ENCODE measurements around the gene CAMK2A.

CAMK2A gene

GRCh38 chr5:150305557-150305956 lies 16.0 kb upstream of the CAMK2A start:
- H3K79me2 ChIP-seq (ENCODE audit: control insufficient read depth, low read length), result no peaks in the 10 kb centered on the region
- H3F3A ChIP-seq (ENCODE audit: control insufficient read depth, insufficient read depth), result no peaks in the 10 kb centered on the region
- TF ChIP-seq CTCF (IDR thresholded peaks at IDR 0.05; ENCODE audit: low read depth, low read length, poor library complexity, severe bottlenecking) (no peak), EZH2phosphoT487 (IDR thresholded peaks at IDR 0.05; ENCODE audit: borderline replicate concordance, low read length) (no peak)
- H3K27me3 ChIP-seq (ENCODE audit: control insufficient read depth, low read length), result peaks cover 22% of the 10 kb centered on the region
- H3K9me2 ChIP-seq (replicated peaks; ENCODE audit: control insufficient read depth, low read length), result no peaks in the 10 kb centered on the region
- no peak overlapping the region for H3K27ac ChIP-seq (ENCODE audit: low read depth, low read length)
- H3K36me3 ChIP-seq (ENCODE audit: control insufficient read depth, low read length), result no peaks in the 10 kb centered on the region
- H3K9me3 ChIP-seq (ENCODE audit: control insufficient read depth, insufficient read depth, low read length), result no peaks in the 10 kb centered on the region
- H3K4me1 ChIP-seq (ENCODE audit: control insufficient read depth, low read length), result no peaks in the 10 kb centered on the region
- H3K4me2 ChIP-seq (ENCODE audit: low read length), result no peak overlapping the region
- no peaks in the 10 kb centered on the region for H4K20me1 ChIP-seq (ENCODE audit: control insufficient read depth, insufficient read depth, low read depth, low read length)
- no peak overlapping the region for H3K4me3 ChIP-seq (ENCODE audit: low read length)

- H3K36me3 ChIP-seq (ENCODE audit: control insufficient read depth, low read length), result no peaks in the 10 kb centered on the region
- no peaks in the 10 kb centered on the region for H3K9me2 ChIP-seq (replicated peaks; ENCODE audit: control insufficient read depth, low read length)
- no peak overlapping the region for H3K4me3 ChIP-seq (ENCODE audit: low read length)
- TF ChIP-seq EZH2phosphoT487 (IDR thresholded peaks at IDR 0.05; ENCODE audit: borderline replicate concordance, low read length) (no peak), CTCF (IDR thresholded peaks at IDR 0.05; ENCODE audit: low read depth, low read length, poor library complexity, severe bottlenecking) (no peak)
- H3K4me1 ChIP-seq (ENCODE audit: control insufficient read depth, low read length), result no peaks in the 10 kb centered on the region
- H3K27me3 ChIP-seq (ENCODE audit: control insufficient read depth, low read length), result peaks cover 19% of the 10 kb centered on the region
- H3K4me2 ChIP-seq (ENCODE audit: low read length), result no peak overlapping the region
- H3F3A ChIP-seq (ENCODE audit: control insufficient read depth, insufficient read depth), result no peaks in the 10 kb centered on the region
- no peaks in the 10 kb centered on the region for H3K79me2 ChIP-seq (ENCODE audit: control insufficient read depth, low read length)
- H3K27ac ChIP-seq (ENCODE audit: low read depth, low read length), result no peak overlapping the region
- H3K9me3 ChIP-seq (ENCODE audit: control insufficient read depth, insufficient read depth, low read length), result no peaks in the 10 kb centered on the region
- H4K20me1 ChIP-seq (ENCODE audit: control insufficient read depth, insufficient read depth, low read depth, low read length), result no peaks in the 10 kb centered on the region
These were observed 15.5 kb upstream of the CAMK2A start for GRCh38 chr5:150305095-150305494.

- Histone ChIP-seq H4K20me1 (ENCODE audit: control insufficient read depth, insufficient read depth, low read depth, low read length) (no peaks in the 10 kb centered on the region), H3K9me3 (ENCODE audit: control insufficient read depth, insufficient read depth, low read length) (no peaks in the 10 kb centered on the region), H3K4me2 (ENCODE audit: low read length) (no peak overlapping the region), H3K27me3 (ENCODE audit: control insufficient read depth, low read length) (peaks cover 17% of the 10 kb centered on the region), H3K4me1 (ENCODE audit: control insufficient read depth, low read length) (no peaks in the 10 kb centered on the region), H3K9me2 (replicated peaks; ENCODE audit: control insufficient read depth, low read length) (no peaks in the 10 kb centered on the region), H3K36me3 (ENCODE audit: control insufficient read depth, low read length) (no peaks in the 10 kb centered on the region), H3K4me3 (ENCODE audit: low read length) (no peak overlapping the region), H3F3A (ENCODE audit: control insufficient read depth, insufficient read depth) (no peaks in the 10 kb centered on the region), H3K79me2 (ENCODE audit: control insufficient read depth, low read length) (no peaks in the 10 kb centered on the region), H3K27ac (ENCODE audit: low read depth, low read length) (no peak overlapping the region)
- TF ChIP-seq CTCF (IDR thresholded peaks at IDR 0.05; ENCODE audit: low read depth, low read length, poor library complexity, severe bottlenecking) (no peak), EZH2phosphoT487 (IDR thresholded peaks at IDR 0.05; ENCODE audit: borderline replicate concordance, low read length) (no peak)
These were observed 15.0 kb upstream of the CAMK2A start for GRCh38 chr5:150304481-150305081.
